Measurements from ENCODE around the gene NPHP4.
A peak's percentile ranks its signal among the peaks of the same experiment; 100 is the strongest.
"Not testable (repeated sequence)": the region's sequence is repeated elsewhere in the genome, so short reads cannot be mapped to it uniquely, and the experiment has no call there.

NPHP4 gene

DNA sequence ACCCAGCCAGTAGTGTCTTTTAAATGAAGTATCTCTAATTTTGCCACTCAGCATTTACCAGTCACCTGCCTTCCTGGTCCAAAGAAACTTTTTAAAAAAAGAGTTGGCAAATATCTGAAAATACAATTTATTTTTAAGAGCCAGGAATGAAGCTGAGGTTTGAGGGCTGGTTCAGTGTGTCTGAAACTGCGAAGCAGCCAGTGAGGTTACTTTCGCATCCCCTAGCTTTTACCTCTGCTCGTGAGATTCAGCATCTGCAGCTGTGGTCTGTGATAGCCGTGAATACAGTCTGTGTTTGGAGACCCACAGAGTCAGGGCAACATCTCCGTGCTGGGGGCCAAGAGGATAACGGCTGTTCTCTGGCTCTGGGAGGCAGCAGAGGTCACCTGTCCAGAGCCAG lies 32.2 kb upstream of the NPHP4 start:
- TF ChIP-seq, protein P1, sequence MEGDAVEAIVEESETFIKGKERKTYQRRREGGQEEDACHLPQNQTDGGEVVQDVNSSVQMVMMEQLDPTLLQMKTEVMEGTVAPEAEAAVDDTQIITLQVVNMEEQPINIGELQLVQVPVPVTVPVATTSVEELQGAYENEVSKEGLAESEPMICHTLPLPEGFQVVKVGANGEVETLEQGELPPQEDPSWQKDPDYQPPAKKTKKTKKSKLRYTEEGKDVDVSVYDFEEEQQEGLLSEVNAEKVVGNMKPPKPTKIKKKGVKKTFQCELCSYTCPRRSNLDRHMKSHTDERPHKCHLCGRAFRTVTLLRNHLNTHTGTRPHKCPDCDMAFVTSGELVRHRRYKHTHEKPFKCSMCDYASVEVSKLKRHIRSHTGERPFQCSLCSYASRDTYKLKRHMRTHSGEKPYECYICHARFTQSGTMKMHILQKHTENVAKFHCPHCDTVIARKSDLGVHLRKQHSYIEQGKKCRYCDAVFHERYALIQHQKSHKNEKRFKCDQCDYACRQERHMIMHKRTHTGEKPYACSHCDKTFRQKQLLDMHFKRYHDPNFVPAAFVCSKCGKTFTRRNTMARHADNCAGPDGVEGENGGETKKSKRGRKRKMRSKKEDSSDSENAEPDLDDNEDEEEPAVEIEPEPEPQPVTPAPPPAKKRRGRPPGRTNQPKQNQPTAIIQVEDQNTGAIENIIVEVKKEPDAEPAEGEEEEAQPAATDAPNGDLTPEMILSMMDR (IDR thresholded peaks at IDR 0.05; ENCODE audit: low read length), result no peak
- TF ChIP-seq EZH2 (optimal IDR thresholded peaks at IDR 0.05; ENCODE audit: low read depth, low read length) (no peak), EZH2phosphoT487 (IDR thresholded peaks at IDR 0.05; ENCODE audit: low read length) (no peak)
- Histone ChIP-seq H3K9ac (ENCODE audit: low read length) (peak overlapping the region; percentile 69; the same call in 1 of the 2 replicates), H3K27ac (ENCODE audit: low read length) (peak overlapping the region; percentile 77)

DNA sequence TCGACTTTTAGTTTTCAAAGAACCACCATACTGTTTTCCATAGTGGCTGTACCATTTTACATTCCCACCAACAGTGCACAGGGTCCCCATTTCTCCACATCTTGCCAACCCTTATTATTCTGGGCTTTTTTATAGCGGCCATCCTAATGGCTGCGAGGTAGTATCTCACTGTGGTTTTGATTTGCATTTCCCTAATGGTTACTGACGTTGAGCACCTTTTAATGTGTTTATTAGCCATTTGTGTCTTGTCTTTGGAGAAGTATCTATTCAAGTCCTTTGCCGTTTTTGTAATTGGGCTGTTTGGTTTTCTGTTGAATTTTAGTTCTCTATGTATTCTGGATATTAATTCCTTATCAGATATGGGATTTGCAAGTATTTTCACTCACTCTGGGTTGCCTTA lies 31.1 kb upstream of the NPHP4 start:
- no peak overlapping the region for H3K4me2 ChIP-seq (ENCODE audit: low read depth, low read length)
- H2AFZ ChIP-seq (ENCODE audit: low read length), result no peak overlapping the region
- H3K4me3 ChIP-seq (ENCODE audit: low read length), result no peak overlapping the region
- no peak for DNase-seq
- no peaks in the 10 kb centered on the region for H3K27me3 ChIP-seq (replicated peaks; ENCODE audit: insufficient read depth, low read length)
- H3K27ac ChIP-seq (ENCODE audit: low read length), result no peak overlapping the region
- H3K9me3 ChIP-seq (replicated peaks; ENCODE audit: insufficient read depth, low read length), result no peaks in the 10 kb centered on the region
- H3K4me1 ChIP-seq (ENCODE audit: low read length), result peaks cover 21% of the 10 kb centered on the region
- peaks cover 21% of the 10 kb centered on the region for H3F3A ChIP-seq (ENCODE audit: insufficient read depth, low read length)
- H3K9me2 ChIP-seq (replicated peaks; ENCODE audit: insufficient read depth, low read length), result no peaks in the 10 kb centered on the region
- H3K9ac ChIP-seq (ENCODE audit: low read length), result no peak overlapping the region
- TF ChIP-seq EZH2 (optimal IDR thresholded peaks at IDR 0.05; ENCODE audit: low read depth, low read length) (no peak), EZH2phosphoT487 (IDR thresholded peaks at IDR 0.05; ENCODE audit: low read length) (no peak)
- TF ChIP-seq, protein P1 (IDR thresholded peaks at IDR 0.05; ENCODE audit: low read length), result no peak
- no peaks in the 10 kb centered on the region for H4K20me1 ChIP-seq (ENCODE audit: insufficient read depth, low read length)
- H3K36me3 ChIP-seq (replicated peaks; ENCODE audit: insufficient read depth, low read length), result no peaks in the 10 kb centered on the region; the same call in 1 of the 2 replicates
- peaks cover 37% of the 10 kb centered on the region for H3K79me2 ChIP-seq (ENCODE audit: low read length)

More for the DNA sequence above, 32.2 kb upstream of the NPHP4 start:
- H4K20me1 ChIP-seq (ENCODE audit: insufficient read depth, low read length), result no peaks in the 10 kb centered on the region
- H3K79me2 ChIP-seq (ENCODE audit: low read length), result peaks cover 48% of the 10 kb centered on the region
- DNase-seq, result peak; percentile 89
- H3K4me1 ChIP-seq (ENCODE audit: low read length), result peaks cover 24% of the 10 kb centered on the region
- no peaks in the 10 kb centered on the region for H3K9me2 ChIP-seq (replicated peaks; ENCODE audit: insufficient read depth, low read length)
- no peaks in the 10 kb centered on the region for H3K27me3 ChIP-seq (replicated peaks; ENCODE audit: insufficient read depth, low read length)
- peak overlapping the region; percentile 96 for H3K4me2 ChIP-seq (ENCODE audit: low read depth, low read length)
- no peak overlapping the region for H2AFZ ChIP-seq (ENCODE audit: low read length)
- H3F3A ChIP-seq (ENCODE audit: insufficient read depth, low read length), result peaks cover 21% of the 10 kb centered on the region
- H3K36me3 ChIP-seq (replicated peaks; ENCODE audit: insufficient read depth, low read length), result no peaks in the 10 kb centered on the region; the same call in 1 of the 2 replicates
- H3K4me3 ChIP-seq (ENCODE audit: low read length), result peak overlapping the region; percentile 73; the same call in 1 of the 2 replicates
- no peaks in the 10 kb centered on the region for H3K9me3 ChIP-seq (replicated peaks; ENCODE audit: insufficient read depth, low read length)

DNA sequence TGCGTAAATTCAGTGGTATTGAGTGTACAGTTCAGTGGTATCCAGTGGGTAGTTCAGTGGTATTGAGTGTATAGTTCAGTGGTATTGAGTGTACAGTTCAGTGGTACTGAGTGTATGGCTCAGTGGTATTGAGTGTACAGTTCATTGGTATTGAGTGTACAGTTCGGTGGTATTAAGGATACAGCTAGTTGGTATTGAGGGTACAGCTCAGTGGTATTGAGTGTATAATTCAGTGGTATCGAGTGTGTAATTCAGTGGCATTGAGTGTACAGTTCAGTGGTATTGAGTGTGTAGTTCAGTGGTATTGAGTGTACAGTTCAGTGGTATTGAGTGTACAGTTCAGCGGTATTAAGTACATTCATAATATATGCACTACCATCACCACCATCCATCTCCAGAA lies 30.0 kb upstream of the NPHP4 start:
- H3K27me3 ChIP-seq (replicated peaks; ENCODE audit: insufficient read depth, low read length), result no peaks in the 10 kb centered on the region
- H3K36me3 ChIP-seq (replicated peaks; ENCODE audit: insufficient read depth, low read length), result no peaks in the 10 kb centered on the region; the same call in 1 of the 2 replicates
- H3F3A ChIP-seq (ENCODE audit: insufficient read depth, low read length), result peaks cover 21% of the 10 kb centered on the region
- no peak overlapping the region for H3K9ac ChIP-seq (ENCODE audit: low read length)
- H3K27ac ChIP-seq (ENCODE audit: low read length), result no peak overlapping the region
- no peak overlapping the region for H3K4me2 ChIP-seq (ENCODE audit: low read depth, low read length)
- no peak overlapping the region for H2AFZ ChIP-seq (ENCODE audit: low read length)
- H3K9me3 ChIP-seq (replicated peaks; ENCODE audit: insufficient read depth, low read length), result no peaks in the 10 kb centered on the region
- no peak for DNase-seq
- no peak overlapping the region for H3K4me3 ChIP-seq (ENCODE audit: low read length)
- H4K20me1 ChIP-seq (ENCODE audit: insufficient read depth, low read length), result no peaks in the 10 kb centered on the region
- H3K9me2 ChIP-seq (replicated peaks; ENCODE audit: insufficient read depth, low read length), result no peaks in the 10 kb centered on the region
- TF ChIP-seq EZH2phosphoT487 (IDR thresholded peaks at IDR 0.05; ENCODE audit: low read length), result no peak
- H3K79me2 ChIP-seq (ENCODE audit: low read length), result peaks cover 26% of the 10 kb centered on the region
- peaks cover 16% of the 10 kb centered on the region for H3K4me1 ChIP-seq (ENCODE audit: low read length)

DNA sequence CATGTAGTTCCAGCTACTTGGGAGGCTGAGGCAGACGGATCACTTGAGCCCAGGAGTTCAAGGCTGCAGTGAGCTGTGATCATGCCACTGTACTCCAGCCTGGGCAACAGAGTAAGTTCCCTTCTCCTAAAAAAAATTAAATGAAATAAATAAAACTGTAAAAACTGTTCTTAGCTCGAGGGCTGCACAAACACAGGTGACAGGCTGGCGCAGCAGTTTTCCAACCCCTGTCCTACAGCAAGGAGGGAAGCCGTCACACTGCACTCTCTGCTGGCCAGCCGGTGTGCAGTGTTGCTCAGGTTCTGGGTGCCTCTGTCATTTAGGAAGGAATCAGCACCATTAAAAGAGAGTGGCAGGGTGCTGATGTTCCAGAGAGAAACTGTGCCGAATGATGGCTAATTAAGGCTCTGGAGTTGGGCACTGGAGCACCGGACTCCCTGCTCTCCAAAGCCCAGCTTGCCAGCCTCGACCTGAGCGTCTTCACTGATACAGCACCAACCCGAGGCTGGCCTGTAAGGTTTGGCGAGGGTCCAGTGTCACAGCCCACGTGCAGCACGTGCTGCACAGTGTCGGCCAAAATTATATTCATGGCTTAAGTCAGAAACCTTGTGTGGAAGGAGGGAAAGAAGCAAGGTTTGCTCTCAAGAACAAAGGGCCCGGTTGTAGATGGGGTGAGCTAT lies 27.1 kb upstream of the NPHP4 start:
- H2AFZ ChIP-seq (ENCODE audit: low read length), result no peak overlapping the region
- H3K9ac ChIP-seq (ENCODE audit: low read length), result no peak overlapping the region
- no peaks in the 10 kb centered on the region; the same call in 1 of the 2 replicates for H3K36me3 ChIP-seq (replicated peaks; ENCODE audit: insufficient read depth, low read length)
- no peak overlapping the region for H3K4me3 ChIP-seq (ENCODE audit: low read length)
- TF ChIP-seq, protein P1 (IDR thresholded peaks at IDR 0.05; ENCODE audit: low read length), result no peak
- no peak for TF ChIP-seq EZH2phosphoT487 (IDR thresholded peaks at IDR 0.05; ENCODE audit: low read length)
- no peak for TF ChIP-seq EZH2 (optimal IDR thresholded peaks at IDR 0.05; ENCODE audit: low read depth, low read length)
- no peaks in the 10 kb centered on the region for H3K9me2 ChIP-seq (replicated peaks; ENCODE audit: insufficient read depth, low read length)
- peaks cover 11% of the 10 kb centered on the region for H3K79me2 ChIP-seq (ENCODE audit: low read length)
- no peaks in the 10 kb centered on the region for H3K9me3 ChIP-seq (replicated peaks; ENCODE audit: insufficient read depth, low read length)
- no peaks in the 10 kb centered on the region for H3K27me3 ChIP-seq (replicated peaks; ENCODE audit: insufficient read depth, low read length)
- no peak for DNase-seq
- peaks cover 4% of the 10 kb centered on the region; the same call in 1 of the 2 replicates for H3K4me1 ChIP-seq (ENCODE audit: low read length)
- H3F3A ChIP-seq (ENCODE audit: insufficient read depth, low read length), result peaks cover 8% of the 10 kb centered on the region
- H3K4me2 ChIP-seq (ENCODE audit: low read depth, low read length), result no peak overlapping the region
- H4K20me1 ChIP-seq (ENCODE audit: insufficient read depth, low read length), result no peaks in the 10 kb centered on the region
- no peak overlapping the region for H3K27ac ChIP-seq (ENCODE audit: low read length)

DNA sequence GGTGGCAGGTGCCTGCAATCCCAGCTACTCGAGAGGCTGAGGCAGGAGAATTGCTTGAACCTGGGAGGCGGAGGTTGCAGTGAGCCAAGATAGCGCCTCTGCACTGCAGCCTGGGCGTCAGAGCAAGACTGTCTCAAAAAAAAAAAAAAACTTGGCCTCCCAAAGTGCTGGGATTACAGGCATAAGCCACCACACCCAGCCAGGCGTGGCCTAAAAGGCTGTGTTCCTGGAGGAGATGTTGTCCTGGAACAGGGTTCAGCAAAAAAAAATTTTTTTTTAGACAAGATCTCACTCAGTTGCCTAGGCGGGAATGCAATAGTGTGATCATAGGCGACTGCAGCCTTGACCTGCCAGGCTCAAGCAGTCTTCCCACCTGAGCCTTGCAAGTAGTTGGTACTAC lies 25.4 kb upstream of the NPHP4 start:
- H3F3A ChIP-seq (ENCODE audit: insufficient read depth, low read length); H3K9me3 ChIP-seq (replicated peaks; ENCODE audit: insufficient read depth, low read length); H3K9ac ChIP-seq (ENCODE audit: low read length); H3K4me1 ChIP-seq (ENCODE audit: low read length); H3K27ac ChIP-seq (ENCODE audit: low read length); H3K36me3 ChIP-seq (replicated peaks; ENCODE audit: insufficient read depth, low read length); H3K27me3 ChIP-seq (replicated peaks; ENCODE audit: insufficient read depth, low read length); H3K9me2 ChIP-seq (replicated peaks; ENCODE audit: insufficient read depth, low read length); H3K4me3 ChIP-seq (ENCODE audit: low read length); H3K79me2 ChIP-seq (ENCODE audit: low read length); DNase-seq; H4K20me1 ChIP-seq (ENCODE audit: insufficient read depth, low read length); H3K4me2 ChIP-seq (ENCODE audit: low read depth, low read length); H2AFZ ChIP-seq (ENCODE audit: low read length): not testable (repeated sequence)

All from MM.1S (cell line).